CD4-positive, alpha-beta T cell (primary cell): ENCODE results near the gene ATRX. TPM values are rescaled to one million over a fixed set of nuclear protein-coding genes. Genes with fewer than 3 reads are reported as not detected.
A peak's percentile ranks its signal among the peaks of the same experiment; 100 is the strongest.

Experiments used
- ATAC-seq: fragments of 200-7000 bp; cut with Tn5 transposase; one replicate; pipeline ENCODE4 v1.10.0; 2022; ENCODE audit warnings: mild to moderate bottlenecking; ENCODE audit not compliant: poor library complexity
- CTCF ChIA-PET: fragments of 350-600 bp; sonication (Branson Sonifier 250); formaldehyde crosslinking; loops from one replicate; lab custom pipeline; 2021; ENCODE audit warnings: antibody characterized with exemption, inconsistent platforms; lab: Charles Lee
- POLR2A ChIA-PET: fragments of 350-600 bp; sonication (Branson Sonifier 250); formaldehyde crosslinking; loops from one replicate; lab custom pipeline; 2021; ENCODE audit warnings: antibody characterized with exemption, inconsistent platforms; lab: Charles Lee
- DNase-seq, 14 experiments: peaks; one replicate each; pipeline ENCODE4 v3.0.0-alpha.2; 2013 to 2020; ENCODE audit warnings: mixed read lengths in 2 of 14
- H3K27ac ChIP-seq, 2 donors: one replicate each; pipeline versions ENCODE4 v1.5.1 to v1.7.0; 2013; ENCODE audit warnings: low read length in 2 of 2, low read depth in 1 of 2, mild to moderate bottlenecking in 1 of 2
- H3K27me3 ChIP-seq, 2 experiments: 1 replicate in 1 of 2; 2 replicates in 1 of 2; pipeline versions ENCODE4 v1.6.1 to v1.7.0; 2013; ENCODE audit warnings: low read length in 2 of 2, control low read depth in 1 of 2, mild to moderate bottlenecking in 1 of 2, moderate library complexity in 1 of 2; ENCODE audit not compliant: insufficient read depth in 2 of 2, control insufficient read depth in 1 of 2
- H3K36me3 ChIP-seq: one replicate; pipeline ENCODE4 v1.6.1; 2013; ENCODE audit warnings: low read length, control low read depth; ENCODE audit not compliant: insufficient read depth
- H3K4me1 ChIP-seq: one replicate; pipeline ENCODE4 v1.6.1; 2013; ENCODE audit warnings: low read length, control low read depth; ENCODE audit not compliant: insufficient read depth
- H3K4me3 ChIP-seq: one replicate; pipeline ENCODE4 v1.5.1; 2013; ENCODE audit warnings: mild to moderate bottlenecking, low read length, moderate library complexity
- H3K9me3 ChIP-seq, 2 experiments: 1 replicate in 1 of 2; 2 replicates in 1 of 2; pipeline versions ENCODE4 v1.6.1 to v1.7.0; 2013; ENCODE audit warnings: low read length in 2 of 2, mild to moderate bottlenecking in 2 of 2, control low read depth in 1 of 2, moderate library complexity in 1 of 2; ENCODE audit not compliant: control insufficient read depth in 1 of 2, insufficient read depth in 1 of 2
- H3K27ac Mint-ChIP-seq: one replicate; pipeline ENCODE4 v1.8.0; 2020; ENCODE audit warnings: mixed read lengths
- H3K27me3 Mint-ChIP-seq: one replicate; pipeline ENCODE4 v1.8.0; 2021; ENCODE audit warnings: mixed read lengths
- H3K36me3 Mint-ChIP-seq: one replicate; pipeline ENCODE4 v1.8.0; 2021; ENCODE audit warnings: low read depth, mixed read lengths
- H3K4me1 Mint-ChIP-seq: one replicate; pipeline ENCODE4 v1.8.0; 2021; ENCODE audit warnings: low read depth, mixed read lengths
- H3K4me3 Mint-ChIP-seq: one replicate; pipeline ENCODE4 v1.8.0; 2020; ENCODE audit warnings: mild to moderate bottlenecking, mixed read lengths
- H3K9me3 Mint-ChIP-seq: one replicate; pipeline ENCODE4 v1.8.0; 2020; ENCODE audit warnings: mixed read lengths
- intact Hi-C, 2 experiments: fragments of 100-400 bp; cut with DNase I in 1 of 2; cut with micrococcal nuclease in 1 of 2; formaldehyde crosslinking; loops; one replicate each; pipeline versions ENCODE4 v1.15.1 to v1.9.0; 2023 to 2025; cut with DNase I, micrococcal nuclease
- total RNA-seq, 174 experiments: library from RNA in 2 of 174; stranded (reverse) in 2 of 174; gene quantifications; one replicate each; pipeline ENCODE4 v1.2.3 and lab custom pipeline; 2021 to 2026
- TF ChIP-seq, protein P1 (sequence below): fragments of 200-600 bp; IDR thresholded peaks from one replicate; pipeline ENCODE4 v1.8.0; 2022; ENCODE audit warnings: antibody characterized with exemption, mild to moderate bottlenecking

The ATRX gene
- total RNA-seq, 2 experiments from 2014 or later, result 72.7 to 79.5 TPM

DNA sequence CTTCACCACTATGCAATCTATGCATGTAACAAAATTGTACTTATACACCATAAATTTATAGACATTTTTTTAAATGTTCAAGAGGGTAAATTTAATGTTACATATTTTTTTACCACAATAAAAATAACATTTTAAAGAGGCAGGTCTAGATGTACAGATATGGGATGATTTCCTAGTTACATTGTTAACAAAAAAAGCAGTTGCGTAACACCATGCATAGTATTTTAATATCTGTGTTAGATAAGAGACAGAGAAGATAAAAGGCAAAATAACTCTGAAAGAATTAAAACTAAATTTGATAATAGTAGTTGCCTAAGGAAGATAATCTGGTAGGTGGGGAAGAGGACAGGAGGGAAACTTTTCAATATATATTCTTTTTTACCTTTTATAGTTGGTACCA lies 9.1 kb upstream of the ATRX start:
- Histone ChIP-seq H3K4me3 (no peak overlapping the region), H3K27ac (no peak overlapping the region), H3K27me3 (no peaks in the 10 kb centered on the region), H3K9me3 (no peaks in the 10 kb centered on the region), H3K36me3 (no peaks in the 10 kb centered on the region), H3K4me1 (no peaks in the 10 kb centered on the region)
- ChIA-PET CTCF (no interaction called here), POLR2A (no interaction called here)
- H3K27me3 Mint-ChIP-seq, result no peaks in the 10 kb centered on the region
- no peak overlapping the region for H3K27ac Mint-ChIP-seq
- H3K36me3 Mint-ChIP-seq, result no peaks in the 10 kb centered on the region
- H3K9me3 Mint-ChIP-seq, result no peaks in the 10 kb centered on the region
- ATAC-seq (no peak), DNase-seq (no peak)
- no peaks in the 10 kb centered on the region for H3K4me1 Mint-ChIP-seq
- no peak overlapping the region for H3K4me3 Mint-ChIP-seq
- TF ChIP-seq, protein P1, sequence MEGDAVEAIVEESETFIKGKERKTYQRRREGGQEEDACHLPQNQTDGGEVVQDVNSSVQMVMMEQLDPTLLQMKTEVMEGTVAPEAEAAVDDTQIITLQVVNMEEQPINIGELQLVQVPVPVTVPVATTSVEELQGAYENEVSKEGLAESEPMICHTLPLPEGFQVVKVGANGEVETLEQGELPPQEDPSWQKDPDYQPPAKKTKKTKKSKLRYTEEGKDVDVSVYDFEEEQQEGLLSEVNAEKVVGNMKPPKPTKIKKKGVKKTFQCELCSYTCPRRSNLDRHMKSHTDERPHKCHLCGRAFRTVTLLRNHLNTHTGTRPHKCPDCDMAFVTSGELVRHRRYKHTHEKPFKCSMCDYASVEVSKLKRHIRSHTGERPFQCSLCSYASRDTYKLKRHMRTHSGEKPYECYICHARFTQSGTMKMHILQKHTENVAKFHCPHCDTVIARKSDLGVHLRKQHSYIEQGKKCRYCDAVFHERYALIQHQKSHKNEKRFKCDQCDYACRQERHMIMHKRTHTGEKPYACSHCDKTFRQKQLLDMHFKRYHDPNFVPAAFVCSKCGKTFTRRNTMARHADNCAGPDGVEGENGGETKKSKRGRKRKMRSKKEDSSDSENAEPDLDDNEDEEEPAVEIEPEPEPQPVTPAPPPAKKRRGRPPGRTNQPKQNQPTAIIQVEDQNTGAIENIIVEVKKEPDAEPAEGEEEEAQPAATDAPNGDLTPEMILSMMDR, result no peak
- intact Hi-C loops, result no loop called here

DNA sequence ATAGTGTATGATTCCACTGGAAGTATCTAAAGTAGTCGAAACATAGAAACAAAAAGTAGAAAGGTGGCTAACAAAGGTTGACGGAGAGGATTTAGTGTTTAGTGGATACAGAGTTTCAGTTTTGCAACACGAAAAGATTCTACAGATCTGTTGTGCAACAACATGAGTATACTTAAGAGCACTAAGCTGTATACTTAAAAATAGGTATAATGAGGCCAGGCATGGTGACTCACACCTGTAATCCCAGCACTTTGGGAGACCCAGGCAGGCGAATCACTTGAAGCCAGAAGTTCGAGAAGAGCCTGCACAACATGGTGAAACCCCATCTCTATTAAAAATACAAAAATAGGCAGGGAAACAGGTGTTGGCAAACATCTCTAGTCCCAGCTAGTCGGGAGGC lies 7.9 kb upstream of the ATRX start:
- no peaks in the 10 kb centered on the region for H3K27me3 ChIP-seq
- TF ChIP-seq, protein P1, result no peak
- no peaks in the 10 kb centered on the region for H3K36me3 ChIP-seq
- Mint-ChIP-seq H3K27me3 (no peaks in the 10 kb centered on the region), H3K4me3 (no peak overlapping the region), H3K4me1 (no peaks in the 10 kb centered on the region), H3K27ac (no peak overlapping the region), H3K36me3 (no peaks in the 10 kb centered on the region), H3K9me3 (no peaks in the 10 kb centered on the region)
- intact Hi-C loops, result loop anchor here in 1 of 2 experiments (5.0 kb wide), 1 partner anchor 98 kb away; no protein-coding TSS in a partner anchor
- no peak overlapping the region for H3K4me3 ChIP-seq
- no peak overlapping the region for H3K27ac ChIP-seq
- DNase-seq (no peak), ATAC-seq (no peak)
- no peaks in the 10 kb centered on the region for H3K9me3 ChIP-seq
- POLR2A ChIA-PET, result no interaction called here
- CTCF ChIA-PET, result no interaction called here
- peaks cover under 1% of the 10 kb centered on the region for H3K4me1 ChIP-seq

- Mint-ChIP-seq H3K4me3 (peak overlapping the region; percentile 77), H3K27me3 (no peaks in the 10 kb centered on the region), H3K4me1 (peaks cover 40% of the 10 kb centered on the region), H3K9me3 (no peaks in the 10 kb centered on the region), H3K27ac (peak overlapping the region; percentile 97), H3K36me3 (peaks cover 20% of the 10 kb centered on the region)
- Histone ChIP-seq H3K27me3 (no peaks in the 10 kb centered on the region), H3K36me3 (no peaks in the 10 kb centered on the region), H3K9me3 (no peaks in the 10 kb centered on the region), H3K27ac (peak overlapping the region; percentile 7 to 45), H3K4me3 (peak overlapping the region; percentile 49), H3K4me1 (peaks cover 18% of the 10 kb centered on the region)
- peak in 3 of 14 experiments; percentile 69 to 85 (median 76) for DNase-seq
- ChIA-PET CTCF (no interaction called here), POLR2A (interaction anchor here (2.4 to 3.9 kb wide), 2 partner anchors 107 to 111 kb away, joined by 11 to 17 read pairs; partner anchors contain the start of genes COX7B and MAGT1)
- peak; percentile 32 for ATAC-seq
- TF ChIP-seq, protein P1, result no peak
- intact Hi-C loops, result loop anchor here (5.0 to 10.0 kb wide), 4 partner anchors 53 to 317 kb away; partner anchors contain the start of genes COX7B (in 1 of the 2), MAGT1 (in 1 of the 2) and PGK1 (in 1 of the 2)
Observed at GRCh38 chrX:77788050-77788449, 2.0 kb upstream of the ATRX start.
